ACHN (cell line): ENCODE measurements around the gene USP35.

ENCODE experiments used
- DNase-seq: peaks from one replicate; pipeline ENCODE4 v3.0.0-alpha.2; 2015
- in situ Hi-C: cut with HindIII; loops from 2 replicates; pipeline ENCODE4 v1.10.0; 2017; ENCODE audit warnings: low sequenced_read_pairs, low pct_ligation_motif_present, low pct_unique_long_range_greater_than_20kb

USP35 gene

DNA sequence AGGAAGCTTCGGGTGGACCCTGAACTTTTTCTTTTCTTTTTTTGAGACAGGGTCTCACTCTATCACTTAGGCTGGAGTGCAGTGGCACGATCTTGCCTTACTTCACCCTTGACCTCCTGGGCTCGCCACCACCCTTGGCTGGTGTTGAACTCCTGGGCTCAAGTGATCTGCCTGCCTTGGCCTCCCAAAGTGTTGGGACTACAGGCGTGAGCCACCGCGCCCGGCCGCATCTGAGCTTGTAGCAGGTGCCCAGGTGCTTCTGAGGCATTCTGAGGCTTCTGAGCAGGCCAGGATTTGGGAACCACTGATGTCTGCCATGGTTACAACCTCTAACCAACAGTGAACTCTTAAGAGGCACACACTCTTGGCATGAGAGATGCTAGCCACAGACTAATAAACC, 5.1 kb downstream of the USP35 start:
- in situ Hi-C loops, result no loop called here
- no peak for DNase-seq

DNA sequence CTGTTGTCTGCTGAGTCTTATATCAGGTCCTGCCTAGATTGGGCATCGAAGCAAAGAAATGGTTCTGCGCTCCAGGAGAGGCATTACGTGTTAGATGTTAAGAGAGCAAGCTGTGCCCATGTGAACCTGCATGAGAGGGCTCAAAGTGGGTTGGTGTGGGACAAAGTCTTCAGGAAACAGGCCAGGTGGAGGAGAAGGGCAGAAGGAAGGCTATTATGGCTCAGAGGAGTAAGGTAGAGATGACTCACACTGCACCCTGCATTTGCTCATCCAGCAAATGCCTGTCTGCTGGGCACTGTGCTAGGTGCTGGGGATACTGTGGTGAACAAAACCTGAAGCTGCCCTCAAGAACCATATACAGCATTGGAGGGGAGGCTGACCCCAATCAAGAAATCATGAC, 5.8 kb downstream of the USP35 start:
- DNase-seq, result no peak
- in situ Hi-C loops, result no loop called here

DNA sequence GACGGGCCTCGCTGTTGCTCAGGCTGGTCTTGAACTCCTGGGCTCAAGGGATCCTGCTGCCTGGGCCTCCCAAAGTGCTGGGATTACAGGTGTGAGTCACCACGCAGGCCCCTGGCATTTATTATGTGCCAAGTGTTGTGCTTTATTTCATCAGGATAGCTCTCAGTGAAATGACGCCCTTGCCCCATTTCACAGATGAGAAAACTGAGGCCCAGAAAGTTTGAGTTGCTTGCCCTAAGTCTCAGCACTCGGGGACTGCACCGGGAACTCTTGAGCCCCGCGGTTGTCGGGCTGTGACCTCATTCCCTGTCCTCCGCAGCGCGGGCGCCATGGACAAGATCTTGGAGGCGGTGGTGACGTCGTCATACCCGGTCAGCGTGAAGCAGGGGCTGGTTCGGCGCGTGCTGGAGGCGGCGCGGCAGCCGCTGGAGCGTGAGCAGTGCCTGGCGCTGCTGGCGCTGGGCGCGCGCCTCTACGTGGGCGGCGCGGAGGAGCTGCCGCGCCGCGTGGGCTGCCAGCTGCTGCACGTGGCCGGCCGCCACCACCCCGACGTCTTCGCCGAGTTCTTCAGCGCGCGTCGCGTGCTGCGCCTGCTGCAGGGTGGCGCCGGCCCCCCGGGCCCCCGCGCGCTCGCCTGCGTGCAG, 7.3 kb downstream of the USP35 start:
- in situ Hi-C loops, result no loop called here
- no peak for DNase-seq

DNA sequence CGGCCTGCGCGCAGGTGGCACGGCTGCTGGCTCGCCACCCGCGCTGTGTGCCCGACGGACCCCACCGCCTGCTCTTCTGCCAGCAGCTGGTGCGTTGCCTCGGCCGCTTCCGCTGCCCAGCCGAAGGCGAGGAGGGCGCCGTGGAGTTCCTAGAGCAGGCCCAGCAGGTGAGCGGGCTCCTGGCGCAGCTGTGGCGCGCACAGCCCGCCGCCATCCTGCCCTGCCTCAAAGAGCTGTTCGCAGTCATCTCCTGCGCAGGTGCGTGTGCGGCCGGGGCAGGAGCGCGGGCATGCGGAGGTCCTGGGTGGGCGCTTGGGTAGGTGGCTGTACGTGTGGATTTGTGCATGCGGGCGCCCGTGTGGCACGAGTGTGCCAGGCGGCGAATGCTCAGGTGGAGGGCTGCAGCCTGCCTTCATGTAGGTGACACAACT, 8.0 kb downstream of the USP35 start:
- in situ Hi-C loops, result no loop called here
- no peak for DNase-seq

DNA sequence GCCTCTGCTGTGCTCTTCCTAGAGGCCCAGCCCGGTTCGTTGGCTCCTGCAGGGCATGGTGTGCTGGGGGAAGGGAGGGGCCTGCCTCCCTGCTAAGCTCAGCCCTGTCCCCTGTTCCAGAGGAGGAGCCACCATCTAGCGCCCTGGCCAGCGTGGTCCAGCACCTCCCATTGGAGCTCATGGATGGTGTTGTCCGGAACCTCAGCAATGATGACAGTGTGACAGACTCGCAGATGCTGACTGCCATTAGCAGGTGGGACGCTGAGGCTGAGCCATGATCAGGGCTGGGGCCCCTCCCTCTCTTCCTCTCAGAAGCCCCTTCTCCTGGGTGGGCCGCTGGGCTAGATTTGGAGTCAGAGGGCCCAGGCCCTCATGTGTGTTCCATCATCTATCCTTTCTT, 9.1 kb downstream of the USP35 start:
- no peak for DNase-seq
- in situ Hi-C loops, result no loop called here

DNA sequence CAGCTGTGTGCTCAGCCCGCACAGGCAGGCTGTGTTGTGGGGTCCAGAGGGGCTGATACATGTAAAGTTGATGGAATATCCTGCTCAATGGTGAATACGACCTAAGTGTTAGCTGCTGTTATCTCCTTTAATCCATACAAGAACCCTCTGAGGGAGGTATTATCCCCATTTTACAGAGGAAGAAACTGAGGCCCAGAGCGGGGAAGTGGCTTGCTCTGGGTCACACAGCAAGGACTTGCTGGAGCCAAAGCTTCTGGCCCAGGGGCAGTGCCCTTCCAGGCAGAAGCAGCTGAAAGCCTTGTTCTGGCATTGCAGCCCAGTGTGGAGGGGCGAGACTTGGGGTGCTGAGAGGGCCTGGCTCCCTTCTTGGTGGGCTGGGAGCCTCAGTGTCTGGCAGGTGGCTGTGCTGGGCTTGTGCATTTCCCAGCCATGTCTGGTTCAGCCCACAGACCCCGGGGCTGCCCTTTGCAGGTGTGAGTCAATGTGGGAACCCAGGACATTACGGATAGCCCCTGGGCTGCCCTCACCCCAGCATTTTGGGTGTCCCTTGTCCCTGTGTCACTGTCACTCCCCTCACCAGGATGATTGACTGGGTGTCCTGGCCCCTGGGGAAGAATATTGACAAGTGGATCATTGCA, 10.4 kb downstream of the USP35 start:
- no peak for DNase-seq
- in situ Hi-C loops, result no loop called here

DNA sequence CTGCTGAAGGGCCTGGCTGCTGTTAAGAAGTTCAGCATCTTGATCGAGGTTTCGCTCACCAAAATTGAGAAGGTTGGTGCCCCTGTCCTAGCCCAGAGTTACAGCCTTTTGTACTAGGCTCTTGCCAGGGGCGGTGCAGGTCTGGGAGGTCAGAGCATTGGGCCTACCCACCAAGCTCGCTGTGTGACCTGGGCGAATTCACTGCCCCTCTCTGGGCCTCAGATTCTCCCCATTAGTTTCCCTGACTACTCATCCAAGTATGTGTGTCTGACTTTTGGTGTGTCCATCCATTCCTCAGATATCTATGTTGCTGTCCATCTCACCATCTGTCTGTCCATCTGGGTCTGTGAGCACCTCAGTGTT, 10.9 kb downstream of the USP35 start:
- in situ Hi-C loops, result no loop called here

DNA sequence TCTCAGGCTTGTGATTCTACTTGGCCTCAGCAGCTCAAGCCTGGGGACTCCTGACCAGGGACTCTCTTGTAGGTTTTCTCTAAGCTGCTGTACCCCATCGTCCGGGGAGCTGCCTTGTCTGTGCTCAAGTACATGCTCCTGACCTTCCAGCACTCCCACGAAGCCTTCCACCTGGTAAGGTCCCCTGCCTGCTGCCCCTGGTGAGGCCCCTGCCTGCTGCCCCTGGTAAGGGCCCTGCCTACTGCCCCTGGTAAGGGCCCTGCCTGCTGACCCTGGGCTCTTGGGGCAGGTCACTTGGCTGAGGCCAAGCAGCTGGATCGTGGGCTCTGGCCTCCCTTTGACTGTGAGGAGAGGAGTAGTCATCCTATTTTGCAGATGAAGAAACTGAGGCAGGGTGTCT, 11.3 kb downstream of the USP35 start:
- DNase-seq, result no peak
- in situ Hi-C loops, result no loop called here

More for the DNA sequence above, 10.9 kb downstream of the USP35 start:
- no peak for DNase-seq

DNA sequence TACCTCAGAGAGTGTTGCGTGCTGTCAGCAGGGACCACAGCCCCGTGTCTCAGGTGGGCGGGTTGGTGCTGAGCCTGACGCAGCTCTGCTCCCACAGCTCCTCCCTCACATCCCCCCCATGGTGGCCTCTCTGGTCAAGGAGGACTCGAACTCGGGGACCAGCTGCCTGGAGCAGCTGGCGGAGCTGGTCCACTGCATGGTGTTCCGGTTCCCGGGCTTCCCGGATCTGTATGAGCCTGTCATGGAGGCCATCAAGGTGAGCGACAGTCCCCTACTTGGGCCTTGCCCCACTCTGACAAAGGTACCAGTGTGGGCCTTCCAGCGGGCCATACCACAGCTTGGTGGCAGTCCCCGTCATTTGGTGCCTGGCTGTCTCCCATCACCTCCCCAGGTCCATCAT, 11.8 kb downstream of the USP35 start:
- in situ Hi-C loops, result no loop called here
- DNase-seq, result no peak

DNA sequence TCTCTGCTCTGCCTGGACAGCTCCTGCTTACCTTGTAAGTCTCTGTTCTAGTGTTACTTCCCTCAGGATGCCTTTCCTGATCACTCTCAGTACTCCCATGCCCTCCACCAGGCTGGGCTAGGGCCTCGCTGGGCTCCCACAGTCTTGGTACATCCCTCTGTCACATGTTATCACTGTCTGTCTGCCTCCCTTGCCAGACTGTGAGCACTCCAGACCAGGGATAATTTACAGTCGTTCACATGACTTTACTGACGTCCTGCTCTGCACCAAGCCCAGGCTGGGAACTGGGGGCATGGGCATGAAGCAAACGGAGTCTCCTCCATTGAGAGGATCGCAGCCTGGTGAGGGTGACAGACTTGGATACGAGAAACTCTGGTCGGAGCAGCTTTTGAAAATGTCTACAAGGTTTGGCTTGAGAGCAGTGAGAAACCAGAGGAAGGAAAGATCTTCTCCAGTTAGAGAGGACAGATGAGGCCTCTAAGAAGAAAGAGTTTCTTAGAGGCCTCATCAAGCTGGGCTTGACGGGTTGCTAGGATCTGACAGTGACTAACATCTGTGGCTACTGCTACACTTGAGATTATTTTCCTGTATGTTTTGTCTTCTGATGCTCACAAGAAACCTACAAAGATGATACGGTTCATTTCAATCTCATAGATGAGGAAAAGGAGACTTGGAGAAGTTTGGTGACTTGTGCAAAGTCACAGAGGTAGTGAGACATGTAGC, 12.5 kb downstream of the USP35 start:
- DNase-seq, result no peak
- in situ Hi-C loops, result no loop called here

DNA sequence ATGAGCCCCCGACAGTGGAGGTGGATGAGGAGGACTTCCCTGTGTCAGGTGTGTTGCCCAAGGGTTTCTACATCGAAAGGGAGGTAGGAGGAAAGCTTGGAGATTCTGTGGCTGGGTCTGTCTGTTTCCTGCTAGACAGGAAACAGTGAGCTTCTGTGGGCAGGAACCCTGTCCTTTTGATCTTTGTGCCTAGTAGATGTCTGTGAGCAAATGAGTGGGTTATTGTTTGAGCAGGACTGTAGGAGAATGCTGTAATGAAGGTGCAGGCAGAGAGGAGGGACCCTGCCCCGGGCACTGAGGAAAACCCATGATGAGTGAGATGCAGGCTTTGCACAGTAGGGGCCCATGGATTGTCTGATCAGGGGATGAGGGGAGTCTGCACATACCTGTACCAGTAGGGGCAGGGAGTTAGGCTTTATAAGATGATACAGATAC, 14.0 kb downstream of the USP35 start:
- in situ Hi-C loops, result no loop called here
- DNase-seq, result no peak

DNA sequence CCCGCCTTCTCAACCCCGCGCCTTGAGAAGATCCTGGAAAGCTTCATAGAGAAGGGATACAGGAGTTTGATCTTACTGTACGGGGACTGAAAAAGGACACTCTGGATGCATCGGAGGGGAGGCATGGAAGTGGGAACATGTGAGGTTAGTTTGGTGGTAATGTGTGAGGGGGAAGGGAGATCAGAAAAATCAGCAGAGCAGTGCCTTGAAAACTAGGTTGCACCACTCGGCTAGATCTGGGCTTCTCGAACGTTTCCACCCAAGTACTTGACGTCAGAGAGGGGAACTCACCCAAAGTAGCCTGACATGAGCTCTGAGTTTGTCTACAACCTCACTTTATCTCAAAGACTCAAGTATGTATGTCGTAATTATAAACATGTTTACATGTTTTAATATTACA, 14.5 kb downstream of the USP35 start:
- DNase-seq, result no peak
- in situ Hi-C loops, result no loop called here

DNA sequence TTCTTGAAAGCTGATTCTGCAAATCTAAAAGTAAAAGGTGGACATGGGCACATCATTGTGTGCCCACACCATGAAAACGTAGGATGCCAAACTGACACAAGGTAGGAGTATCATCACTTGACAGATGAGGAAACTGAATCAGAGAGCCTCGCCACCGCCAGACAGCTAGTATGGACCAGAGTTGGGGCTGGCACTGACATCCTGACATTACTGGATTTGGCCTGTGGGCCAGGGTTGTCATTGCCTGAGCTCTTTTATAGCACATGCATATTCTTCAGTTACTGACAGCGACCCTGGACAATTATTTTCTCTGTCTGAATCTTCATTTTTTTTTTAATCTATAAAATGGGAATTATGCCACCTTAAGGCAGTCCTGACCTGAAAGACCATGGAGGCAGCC, 16.5 kb downstream of the USP35 start:
- in situ Hi-C loops, result no loop called here
- DNase-seq, result no peak

DNA sequence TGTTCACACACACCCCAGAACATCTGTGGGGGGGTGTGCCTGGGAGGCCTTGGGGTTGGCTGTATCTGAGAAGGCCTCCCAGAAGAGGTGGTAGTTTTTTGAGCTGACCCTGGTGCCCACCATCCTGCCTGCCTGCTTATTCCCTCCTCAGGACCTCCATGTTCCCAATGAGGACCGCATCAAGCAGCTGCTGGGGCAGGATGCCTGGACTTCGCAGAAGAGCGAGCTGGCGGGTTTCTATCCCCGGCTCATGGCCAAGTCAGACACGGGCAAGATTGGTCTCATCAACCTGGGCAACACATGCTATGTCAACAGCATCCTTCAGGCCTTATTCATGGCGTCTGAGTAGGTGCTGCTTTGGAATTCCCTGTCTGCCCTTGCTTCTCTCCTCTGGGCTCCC, 17.0 kb downstream of the USP35 start:
- no peak for DNase-seq
- in situ Hi-C loops, result no loop called here

DNA sequence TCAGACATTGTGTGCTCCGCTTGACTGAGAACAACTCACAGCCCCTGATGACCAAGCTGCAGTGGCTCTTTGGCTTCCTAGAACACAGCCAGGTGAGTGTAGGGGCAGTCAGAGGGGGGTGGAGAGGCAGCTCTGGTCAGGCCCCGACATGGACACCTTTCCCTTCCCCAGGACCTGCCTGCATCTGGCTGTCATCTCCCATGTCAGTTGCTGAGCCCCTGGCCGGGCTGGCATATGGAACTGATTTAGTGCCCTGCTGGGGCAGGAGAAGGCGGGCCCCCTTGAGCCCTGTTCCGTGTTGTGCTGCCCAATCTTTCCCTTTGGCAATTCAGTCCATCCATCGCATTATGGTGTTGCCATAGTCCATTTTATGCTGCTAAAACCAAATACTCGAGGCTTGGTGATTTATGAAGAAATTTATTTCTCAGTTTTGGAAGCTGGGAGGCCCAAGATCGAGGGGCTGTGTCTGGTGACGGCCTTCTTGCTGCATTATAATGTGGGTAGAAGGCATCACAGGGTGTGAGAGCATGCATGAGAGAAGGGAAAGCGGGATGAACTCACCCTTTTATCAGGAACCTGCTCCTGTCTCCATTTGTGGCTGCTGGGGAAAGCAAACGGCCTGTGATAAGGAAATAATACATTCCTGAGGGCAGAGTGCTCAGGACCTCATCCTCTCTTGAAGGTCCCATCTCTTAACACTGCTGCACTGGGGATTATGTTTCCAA, 19.0 kb downstream of the USP35 start:
- in situ Hi-C loops, result no loop called here
- no peak for DNase-seq

DNA sequence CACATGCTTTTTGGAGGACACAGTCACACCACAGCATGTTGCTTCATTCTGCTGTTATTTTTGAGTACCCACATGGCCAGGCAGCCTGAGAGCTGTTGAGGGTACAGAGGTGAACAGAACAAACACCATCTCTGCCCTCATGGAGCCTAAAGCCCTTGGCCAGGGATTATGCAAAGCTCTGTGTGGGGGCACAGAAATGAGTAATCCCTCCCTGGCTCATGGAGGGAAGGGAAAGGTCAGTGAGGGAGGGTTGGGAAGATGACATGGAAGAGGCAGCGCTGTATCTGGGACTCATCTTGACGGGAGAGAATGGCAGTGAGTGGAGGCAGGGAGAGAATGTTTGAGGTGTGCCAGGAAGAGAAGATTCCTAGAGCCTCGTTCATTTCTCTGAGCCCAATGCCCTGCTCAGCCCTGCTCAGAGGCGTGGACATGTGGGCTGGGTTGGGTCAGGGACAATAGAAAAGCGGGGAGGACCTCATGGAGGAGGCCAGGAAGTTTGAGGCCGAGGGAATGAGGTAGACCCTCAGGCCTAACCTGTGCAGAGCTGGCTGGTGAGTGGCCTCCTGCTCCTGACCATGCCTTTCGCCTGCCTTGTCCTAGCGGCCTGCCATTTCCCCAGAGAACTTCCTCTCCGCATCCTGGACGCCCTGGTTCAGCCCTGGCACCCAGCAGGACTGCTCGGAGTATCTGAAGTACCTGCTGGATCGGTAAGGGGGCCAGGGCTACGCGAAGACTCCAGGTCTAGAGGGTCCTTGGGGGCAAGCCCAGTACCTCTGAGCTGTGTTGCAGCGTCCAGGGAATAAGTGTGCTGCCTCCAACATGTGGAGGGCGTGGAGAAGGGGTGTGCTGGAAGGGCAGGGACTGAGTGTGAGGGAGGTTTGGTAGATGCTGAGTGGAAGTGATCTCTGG, 19.8 kb downstream of the USP35 start:
- in situ Hi-C loops, result no loop called here
- no peak for DNase-seq

DNA sequence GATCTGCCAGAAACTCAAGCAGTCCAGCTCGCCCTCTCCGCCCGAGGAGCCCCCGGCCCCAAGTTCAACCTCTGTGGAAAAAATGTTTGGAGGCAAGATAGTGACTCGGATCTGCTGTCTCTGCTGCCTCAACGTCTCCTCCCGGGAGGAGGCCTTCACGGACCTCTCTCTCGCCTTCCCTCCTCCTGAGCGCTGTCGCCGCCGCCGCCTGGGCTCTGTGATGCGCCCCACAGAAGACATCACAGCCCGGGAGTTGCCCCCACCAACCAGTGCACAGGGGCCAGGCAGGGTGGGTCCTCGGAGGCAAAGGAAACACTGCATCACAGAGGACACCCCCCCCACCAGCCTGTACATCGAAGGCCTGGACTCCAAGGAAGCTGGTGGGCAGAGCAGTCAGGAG, 20.8 kb downstream of the USP35 start:
- DNase-seq, result no peak
- in situ Hi-C loops, result no loop called here

DNA sequence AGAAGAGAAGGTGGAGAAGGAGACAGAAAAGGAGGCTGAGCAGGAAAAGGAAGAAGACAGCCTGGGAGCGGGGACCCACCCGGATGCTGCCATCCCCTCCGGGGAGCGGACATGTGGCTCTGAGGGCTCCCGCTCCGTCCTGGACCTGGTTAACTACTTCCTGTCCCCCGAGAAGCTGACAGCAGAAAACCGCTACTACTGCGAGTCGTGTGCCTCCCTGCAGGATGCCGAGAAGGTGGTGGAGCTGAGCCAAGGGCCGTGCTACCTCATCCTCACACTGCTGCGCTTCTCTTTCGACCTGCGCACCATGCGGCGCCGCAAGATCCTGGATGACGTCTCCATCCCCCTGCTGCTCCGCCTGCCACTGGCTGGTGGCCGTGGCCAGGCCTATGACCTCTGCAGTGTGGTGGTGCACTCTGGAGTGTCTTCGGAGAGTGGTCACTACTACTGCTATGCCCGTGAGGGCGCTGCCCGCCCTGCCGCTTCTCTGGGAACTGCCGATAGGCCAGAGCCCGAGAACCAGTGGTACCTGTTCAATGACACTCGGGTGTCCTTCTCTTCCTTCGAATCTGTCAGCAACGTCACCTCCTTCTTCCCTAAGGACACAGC, 21.4 kb downstream of the USP35 start:
- in situ Hi-C loops, result no loop called here
- no peak for DNase-seq
